KMS-11 (cell line): ENCODE measurements around the gene CCBE1.

ENCODE experiments used
- H2AFZ ChIP-seq: fragments of 200-600 bp; sonication (generic); 2 replicates; pipeline ENCODE4 v1.6.1; 2016; ENCODE audit warnings: antibody characterized with exemption, mixed run types, low read depth
- H3K27ac ChIP-seq: fragments of 200-600 bp; sonication (generic); 2 replicates; pipeline ENCODE4 v1.6.1; 2016; ENCODE audit warnings: mild to moderate bottlenecking, mixed run types
- H3K27me3 ChIP-seq: fragments of 200-600 bp; sonication (generic); 2 replicates; pipeline ENCODE4 v1.6.1; 2017; ENCODE audit warnings: mild to moderate bottlenecking, low read depth, mixed run types, moderate library complexity; ENCODE audit not compliant: insufficient read depth
- H3K36me3 ChIP-seq: fragments of 200-600 bp; sonication (generic); 2 replicates; pipeline ENCODE4 v1.6.1; 2017; ENCODE audit warnings: mild to moderate bottlenecking, mixed run types; ENCODE audit not compliant: insufficient read depth
- H3K4me1 ChIP-seq: fragments of 200-600 bp; sonication (generic); 2 replicates; pipeline ENCODE4 v1.6.1; 2016; ENCODE audit warnings: mild to moderate bottlenecking, low read depth, mixed run types; ENCODE audit not compliant: poor library complexity, severe bottlenecking
- H3K4me2 ChIP-seq: fragments of 200-600 bp; sonication (generic); 2 replicates; pipeline ENCODE4 v1.7.0; 2016; ENCODE audit warnings: mild to moderate bottlenecking, mixed run types
- H3K4me3 ChIP-seq: fragments of 200-600 bp; sonication (generic); IDR thresholded peaks from 2 replicates; pipeline ENCODE4 v1.6.1; 2017; ENCODE audit warnings: low read depth, low read length, mixed read lengths; ENCODE audit not compliant: insufficient read depth
- H3K79me2 ChIP-seq: fragments of 200-600 bp; sonication (generic); 2 replicates; pipeline ENCODE4 v1.6.1; 2016; ENCODE audit warnings: low read depth, mixed run types; ENCODE audit not compliant: insufficient read depth
- H3K9ac ChIP-seq: fragments of 200-600 bp; sonication (generic); 2 replicates; pipeline ENCODE4 v1.6.1; 2016; ENCODE audit warnings: mild to moderate bottlenecking, mixed run types
- H4K20me1 ChIP-seq: fragments of 200-600 bp; sonication (generic); 2 replicates; pipeline ENCODE4 v1.6.1; 2016; ENCODE audit warnings: mild to moderate bottlenecking, mixed run types; ENCODE audit not compliant: insufficient read depth
- CTCF ChIP-seq: fragments of 200-600 bp; sonication (generic); conservative IDR thresholded peaks from 2 replicates; pipeline ENCODE4 v1.6.1; 2017; ENCODE audit warnings: low read depth, mild to moderate bottlenecking, antibody characterized with exemption, low read length, moderate library complexity, mixed read lengths

Gene CCBE1

GRCh38 chr18:59540780-59541179, 156.4 kb downstream of the CCBE1 start:
- TF ChIP-seq CTCF, result no peak
- Histone ChIP-seq H3K27me3 (no peaks in the 10 kb centered on the region), H3K79me2 (no peaks in the 10 kb centered on the region), H3K36me3 (no peaks in the 10 kb centered on the region), H2AFZ (no peak overlapping the region), H3K4me1 (no peaks in the 10 kb centered on the region), H3K27ac (no peak overlapping the region), H4K20me1 (no peaks in the 10 kb centered on the region), H3K4me3 (no peak overlapping the region), H3K4me2 (no peak overlapping the region), H3K9ac (no peak overlapping the region)

- no peak overlapping the region for H3K4me2 ChIP-seq
- no peaks in the 10 kb centered on the region for H3K79me2 ChIP-seq
- H2AFZ ChIP-seq, result no peak overlapping the region
- H4K20me1 ChIP-seq, result no peaks in the 10 kb centered on the region
- no peaks in the 10 kb centered on the region for H3K27me3 ChIP-seq
- H3K9ac ChIP-seq, result no peak overlapping the region
- H3K36me3 ChIP-seq, result no peaks in the 10 kb centered on the region
- no peaks in the 10 kb centered on the region for H3K4me1 ChIP-seq
- H3K4me3 ChIP-seq, result no peak overlapping the region
- H3K27ac ChIP-seq, result no peak overlapping the region
- TF ChIP-seq CTCF, result no peak
These were observed 156.9 kb downstream of the CCBE1 start for GRCh38 chr18:59540346-59540745.

GRCh38 chr18:59539108-59539507, 158.1 kb downstream of the CCBE1 start:
- Histone ChIP-seq H3K4me3 (no peak overlapping the region), H3K27ac (no peak overlapping the region), H3K79me2 (no peaks in the 10 kb centered on the region), H3K9ac (no peak overlapping the region), H3K4me2 (no peak overlapping the region), H3K27me3 (no peaks in the 10 kb centered on the region), H4K20me1 (no peaks in the 10 kb centered on the region), H3K4me1 (no peaks in the 10 kb centered on the region), H3K36me3 (no peaks in the 10 kb centered on the region), H2AFZ (no peak overlapping the region)
- TF ChIP-seq CTCF, result no peak

GRCh38 chr18:59537579-59537978, 159.6 kb downstream of the CCBE1 start:
- no peak for TF ChIP-seq CTCF
- no peaks in the 10 kb centered on the region for H3K4me1 ChIP-seq
- no peak overlapping the region for H3K4me2 ChIP-seq
- H3K27me3 ChIP-seq, result no peaks in the 10 kb centered on the region
- no peak overlapping the region for H3K4me3 ChIP-seq
- H3K36me3 ChIP-seq, result no peaks in the 10 kb centered on the region
- no peak overlapping the region for H3K27ac ChIP-seq
- no peaks in the 10 kb centered on the region for H4K20me1 ChIP-seq
- H2AFZ ChIP-seq, result no peak overlapping the region
- H3K9ac ChIP-seq, result no peak overlapping the region
- no peaks in the 10 kb centered on the region for H3K79me2 ChIP-seq

- H3K4me2 ChIP-seq, result no peak overlapping the region
- H3K9ac ChIP-seq, result no peak overlapping the region
- no peak overlapping the region for H3K27ac ChIP-seq
- H3K4me1 ChIP-seq, result no peaks in the 10 kb centered on the region
- TF ChIP-seq CTCF, result no peak
- H3K79me2 ChIP-seq, result no peaks in the 10 kb centered on the region
- H4K20me1 ChIP-seq, result no peaks in the 10 kb centered on the region
- no peak overlapping the region for H2AFZ ChIP-seq
- H3K36me3 ChIP-seq, result no peaks in the 10 kb centered on the region
- no peaks in the 10 kb centered on the region for H3K27me3 ChIP-seq
- H3K4me3 ChIP-seq, result no peak overlapping the region
These were observed 161.1 kb downstream of the CCBE1 start for GRCh38 chr18:59536166-59536565.
